Activated CD4-positive, alpha-beta T cell treated with anti-CD3 and anti-CD28 coated beads, Interleukin-2, amount 10 ng/mL, durations not matched to agents 7 days and 5 days (primary cell): Measurements from ENCODE around the gene GRSF1. TPM values are rescaled to one million over a fixed set of nuclear protein-coding genes. Genes with fewer than 3 reads are reported as not detected.
"Not testable (repeated sequence)": the region's sequence is repeated elsewhere in the genome, so short reads cannot be mapped to it uniquely, and the experiment has no call there.

Source experiments
- CTCF ChIA-PET: fragments of 350-600 bp; sonication (Branson Sonifier 250); formaldehyde crosslinking; loops from one replicate; lab custom pipeline; 2021; ENCODE audit warnings: antibody characterized with exemption; lab: Charles Lee
- POLR2A ChIA-PET: fragments of 350-600 bp; sonication (Branson Sonifier 250); formaldehyde crosslinking; loops from one replicate; lab custom pipeline; 2021; ENCODE audit warnings: antibody characterized with exemption; lab: Charles Lee
- DNase-seq: peaks from one replicate; pipeline ENCODE4 v3.0.0-alpha.2; 2020
- H3K27ac Mint-ChIP-seq: one replicate; pipeline ENCODE4 v1.8.0; 2021; ENCODE audit warnings: mild to moderate bottlenecking, moderate library complexity, mixed read lengths
- H3K27me3 Mint-ChIP-seq: one replicate; pipeline ENCODE4 v1.8.0; 2021; ENCODE audit warnings: mixed read lengths
- H3K36me3 Mint-ChIP-seq: one replicate; pipeline ENCODE4 v1.8.0; 2021; ENCODE audit warnings: low read depth, mixed read lengths
- H3K4me1 Mint-ChIP-seq: one replicate; pipeline ENCODE4 v1.8.0; 2021; ENCODE audit warnings: mixed read lengths
- H3K4me3 Mint-ChIP-seq: one replicate; pipeline ENCODE4 v1.8.0; 2021; ENCODE audit warnings: mild to moderate bottlenecking, moderate library complexity, mixed read lengths
- H3K9me3 Mint-ChIP-seq: one replicate; pipeline ENCODE4 v1.8.0; 2021; ENCODE audit warnings: mixed read lengths
- total RNA-seq, 2 experiments: library from RNA; stranded (reverse); gene quantifications; one replicate each; pipeline ENCODE4 v1.2.3, GENCODE V29; 2021

The GRSF1 gene
- total RNA-seq, 2 experiments from 2014 or later, result 65.2 to 76.8 TPM

GRCh38 chr4:70772929-70773555 lies 66.6 kb downstream of the GRSF1 start:
- no peaks in the 10 kb centered on the region for H3K27me3 Mint-ChIP-seq
- no peaks in the 10 kb centered on the region for H3K9me3 Mint-ChIP-seq
- ChIA-PET CTCF (interaction anchor here (0.8 kb wide), 1 partner anchor 38 kb away, joined by 3 read pairs; no protein-coding TSS in a partner anchor), POLR2A (interaction anchor here (0.5 kb wide), 1 partner anchor 13 kb away, joined by 3 read pairs; no protein-coding TSS in a partner anchor)
- no peak overlapping the region for H3K27ac Mint-ChIP-seq
- DNase-seq, result no peak
- H3K36me3 Mint-ChIP-seq, result peaks cover 7% of the 10 kb centered on the region
- peaks cover 18% of the 10 kb centered on the region for H3K4me1 Mint-ChIP-seq
- H3K4me3 Mint-ChIP-seq, result no peak overlapping the region

- CTCF ChIA-PET, H3K9me3 Mint-ChIP-seq, H3K27me3 Mint-ChIP-seq, POLR2A ChIA-PET, H3K4me3 Mint-ChIP-seq: not testable (repeated sequence)
- peaks cover 18% of the 10 kb centered on the region for H3K4me1 Mint-ChIP-seq
- peak overlapping the region; percentile 72 for H3K27ac Mint-ChIP-seq
- DNase-seq, result peak; percentile 12
- H3K36me3 Mint-ChIP-seq, result peaks cover 21% of the 10 kb centered on the region
These were observed 70.3 kb downstream of the GRSF1 start for GRCh38 chr4:70769396-70769795.

GRCh38 chr4:70768301-70768948 lies 71.3 kb downstream of the GRSF1 start:
- Mint-ChIP-seq H3K27me3 (no peaks in the 10 kb centered on the region), H3K9me3 (no peaks in the 10 kb centered on the region), H3K27ac (no peak overlapping the region), H3K4me3 (no peak overlapping the region), H3K4me1 (peaks cover 18% of the 10 kb centered on the region), H3K36me3 (peaks cover 26% of the 10 kb centered on the region)
- ChIA-PET CTCF (no interaction called here), POLR2A (no interaction called here)
- no peak for DNase-seq

Other genes with a start within 250 kb of the GRSF1 start
- not detected for gene AMBN, start 247.6 kb downstream of the GRSF1 start, total RNA-seq
- under 1 TPM in 1 of 2 experiments, not detected in 1; 0.46 TPM for gene ENAM, start 211.1 kb downstream of the GRSF1 start, total RNA-seq
- under 1 TPM in 1 of 2 experiments, not detected in 1; 0.23 TPM for gene JCHAIN, start 173.4 kb downstream of the GRSF1 start, total RNA-seq
- 10 to 100 TPM; 38.1 to 40.2 TPM for gene UTP3, start 151.4 kb downstream of the GRSF1 start, total RNA-seq
- gene RUFY3, start 117.9 kb downstream of the GRSF1 start, total RNA-seq, result 10 to 100 TPM; 28.6 to 29.3 TPM
- gene MOB1B, start 62.5 kb upstream of the GRSF1 start, total RNA-seq, result 10 to 100 TPM; 14.5 to 18.1 TPM
- 10 to 100 TPM; 84.1 to 93.1 TPM for gene DCK, start 153.8 kb upstream of the GRSF1 start, total RNA-seq